Measurements from ENCODE around the gene TANK. TPM values are rescaled to one million over a fixed set of nuclear protein-coding genes. Genes with fewer than 3 reads are reported as not detected.

Gene TANK
- total and polyA plus RNA-seq, 2 of the 13 experiments (the other 11 are each of a cell fraction or from before 2014, with no cell fraction given), result 66.9 to 96.1 TPM

- TF ChIP-seq GMEB1 (CRISPR knock-in tag; IDR thresholded peaks at IDR 0.05; ENCODE audit: borderline replicate concordance), result no peak
- peak; percentile 49; the same call in 1 of the 2 replicates for TF ChIP-seq RERE (CRISPR knock-in tag; IDR thresholded peaks at IDR 0.05; ENCODE audit: low read depth)
- TF ChIP-seq BRF2 (CRISPR knock-in tag; IDR thresholded peaks at IDR 0.05), result no peak
- no peak for TF ChIP-seq HNF1B (CRISPR knock-in tag; IDR thresholded peaks at IDR 0.05)
- peak; percentile 65 for TF ChIP-seq HDAC1 (CRISPR knock-in tag; IDR thresholded peaks at IDR 0.05)
- TF ChIP-seq SALL2 (CRISPR knock-in tag; IDR thresholded peaks at IDR 0.05), result no peak
- TF ChIP-seq SOX13 (IDR thresholded peaks at IDR 0.05), result peak; percentile 29; the same call in 1 of the 2 replicates
- peak in 1 of 2 experiments; percentile 79; a peak in 2 of 4 replicates for TF ChIP-seq SOX13 (CRISPR knock-in tag; conservative IDR thresholded peaks at IDR 0.05 in 1 of 2, IDR thresholded peaks at IDR 0.05 in 1 of 2)
- no peak for TF ChIP-seq ZNF704 (CRISPR knock-in tag; IDR thresholded peaks at IDR 0.05; ENCODE audit: borderline replicate concordance)
- no peak for TF ChIP-seq NR3C1 (CRISPR knock-in tag; IDR thresholded peaks at IDR 0.05)
- TF ChIP-seq ZFP36L2 (CRISPR knock-in tag; IDR thresholded peaks at IDR 0.05), result no peak
- TF ChIP-seq TRAFD1 (CRISPR knock-in tag; IDR thresholded peaks at IDR 0.05; ENCODE audit: borderline replicate concordance), result no peak
- TF ChIP-seq KDM1A (CRISPR knock-in tag; IDR thresholded peaks at IDR 0.05), result no peak
- no peak for TF ChIP-seq RAD21 (CRISPR knock-in tag; IDR thresholded peaks at IDR 0.05)
- TF ChIP-seq ZKSCAN8 (CRISPR knock-in tag; IDR thresholded peaks at IDR 0.05; ENCODE audit: borderline replicate concordance), result no peak
These were observed 44.4 kb upstream of the TANK start (continued) for GRCh38 chr2:161115605-161116380.

Measured in HepG2 (cell line).